HEK293T (cell line): ENCODE data around the gene KIAA1191.

Source experiments
- BHLHE40 ChIP-seq: fragments of 450-650 bp; IDR thresholded peaks from 2 replicates; pipeline ENCODE4 v1.6.1; 2016; ENCODE audit warnings: mild to moderate bottlenecking, moderate library complexity, borderline replicate concordance
- FOXA1 ChIP-seq: fragments of 450-650 bp; IDR thresholded peaks from 2 replicates; pipeline ENCODE4 v1.6.1; 2016; ENCODE audit warnings: mild to moderate bottlenecking
- FOXM1 ChIP-seq: fragments of 450-650 bp; IDR thresholded peaks from 2 replicates; pipeline ENCODE4 v1.6.1; 2017; ENCODE audit warnings: mild to moderate bottlenecking, borderline replicate concordance
- L3MBTL2 ChIP-seq: fragments of 450-650 bp; conservative IDR thresholded peaks from 2 replicates; pipeline ENCODE4 v1.6.1; 2016; ENCODE audit warnings: mild to moderate bottlenecking
- SP1 ChIP-seq: fragments of 450-650 bp; IDR thresholded peaks from 2 replicates; pipeline ENCODE4 v1.6.1; 2017
- SUZ12 ChIP-seq: fragments of 450-650 bp; IDR thresholded peaks from 2 replicates; pipeline ENCODE4 v1.6.1; 2016; ENCODE audit warnings: mild to moderate bottlenecking
- ZNF384 ChIP-seq: fragments of 450-650 bp; IDR thresholded peaks from 2 replicates; pipeline ENCODE4 v1.6.1; 2016

DNA sequence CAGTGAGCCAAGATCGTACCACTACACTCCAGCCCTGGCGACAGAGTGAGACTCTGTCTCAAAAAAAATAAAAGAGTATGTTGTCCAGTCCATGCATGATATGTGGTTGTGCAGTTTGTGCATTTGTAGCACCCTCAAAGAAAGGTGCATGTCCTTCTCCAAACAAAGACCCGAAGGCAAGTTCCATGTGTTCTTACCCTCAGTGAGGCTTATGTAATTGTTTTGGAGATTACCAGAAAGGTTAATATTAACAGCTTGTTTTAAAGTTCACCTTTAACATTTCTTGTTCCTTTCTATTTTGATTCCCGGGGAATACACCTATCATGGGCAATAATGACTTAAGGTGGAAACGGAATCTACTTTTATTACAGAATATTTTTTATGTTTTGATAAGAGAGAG lies 22.3 kb downstream of the KIAA1191 start:
- TF ChIP-seq ZNF384: no peak
- no peak for TF ChIP-seq L3MBTL2
- TF ChIP-seq FOXM1: no peak
- no peak for TF ChIP-seq BHLHE40
- TF ChIP-seq SP1: no peak
- no peak for TF ChIP-seq SUZ12
- no peak for TF ChIP-seq FOXA1
